NB4 (cell line): ENCODE measurements around the gene PRAMEF12.

Source experiments
- POLR2A ChIP-seq: IDR thresholded peaks from 2 replicates; pipeline ENCODE4 v1.6.1; 2011; ENCODE audit warnings: mild to moderate bottlenecking; ENCODE audit not compliant: insufficient read length; ENCODE audit errors: extremely low read depth
- TF ChIP-seq, protein P1 (sequence below): IDR thresholded peaks from 2 replicates; pipeline ENCODE4 v1.6.1; 2011; ENCODE audit warnings: low read depth, low read length

DNA sequence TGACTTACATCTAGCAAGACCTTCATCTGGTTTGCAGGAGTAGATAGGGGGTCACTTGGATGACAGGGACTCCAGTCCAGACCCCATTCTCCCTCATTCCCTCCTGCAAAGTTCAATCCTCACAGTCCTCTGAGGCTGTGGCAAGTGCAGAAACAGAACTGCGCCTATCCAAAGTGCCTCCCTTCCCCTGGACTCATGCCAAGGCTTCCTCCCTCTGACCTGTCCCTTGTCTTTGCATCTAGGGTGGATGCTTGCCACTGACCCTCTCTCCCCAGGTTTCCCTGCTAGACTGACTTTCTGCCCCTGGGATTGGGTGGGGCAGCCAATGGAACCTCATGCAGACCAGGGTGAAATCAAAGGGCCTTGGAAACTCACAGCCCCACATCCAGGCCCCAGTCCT lies 36.4 kb downstream of the PRAMEF12 start:
- TF ChIP-seq, protein P1, sequence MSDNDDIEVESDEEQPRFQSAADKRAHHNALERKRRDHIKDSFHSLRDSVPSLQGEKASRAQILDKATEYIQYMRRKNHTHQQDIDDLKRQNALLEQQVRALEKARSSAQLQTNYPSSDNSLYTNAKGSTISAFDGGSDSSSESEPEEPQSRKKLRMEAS, result no peak
- TF ChIP-seq POLR2A, result no peak
